Measurements from ENCODE around the gene PTS. TPM values are rescaled to one million over a fixed set of nuclear protein-coding genes. Genes with fewer than 3 reads are reported as not detected.
"Not testable (repeated sequence)": the region's sequence is repeated elsewhere in the genome, so short reads cannot be mapped to it uniquely, and the experiment has no call there.

Gene PTS
- total RNA-seq, 4 donors from 2014 or later: 24.3 to 40.0 (median 38.3) TPM

GRCh38 chr11:112182867-112183266, 43.4 kb upstream of the PTS start:
- Histone ChIP-seq H3K27me3 (no peaks in the 10 kb centered on the region), H3K4me3 (no peak overlapping the region), H3K4me1 (no peaks in the 10 kb centered on the region), H3K27ac (no peak overlapping the region), H3K36me3 (no peaks in the 10 kb centered on the region), H3K9me3 (no peaks in the 10 kb centered on the region)
- WGBS, 2 donors: 74 to 84% methylated on average over 1 of the region's 1 CpG
- TF ChIP-seq CTCF (IDR thresholded peaks at IDR 0.05) (no peak), EP300 (IDR thresholded peaks at IDR 0.05) (no peak), POLR2A (IDR thresholded peaks at IDR 0.05) (no peak)
- DNase-seq (ENCODE audit: low spot score in 2 of 2): no peak

DNA sequence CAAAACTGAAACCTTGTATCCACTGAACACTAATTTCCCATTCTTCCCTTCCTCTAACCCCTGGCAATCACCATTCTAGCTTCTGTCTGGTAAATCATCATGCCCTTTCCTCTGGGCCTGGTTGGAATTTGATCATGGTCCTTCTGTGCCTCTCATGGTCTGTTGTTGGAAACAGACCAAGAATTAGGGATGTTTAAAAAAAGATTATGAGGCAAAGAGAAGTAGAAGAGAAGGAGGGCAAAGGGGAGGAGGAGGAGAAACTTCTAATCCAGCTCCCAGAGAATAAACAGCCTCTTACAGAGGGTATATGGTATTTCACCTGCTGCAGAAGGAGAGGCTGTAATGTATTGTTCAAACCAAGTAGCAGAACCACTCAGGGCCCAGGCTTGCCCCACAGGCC, 40.3 kb upstream of the PTS start:
- Histone ChIP-seq H3K27ac (no peak overlapping the region), H3K4me3 (no peak overlapping the region), H3K4me1 (no peaks in the 10 kb centered on the region), H3K36me3 (no peaks in the 10 kb centered on the region), H3K27me3 (no peaks in the 10 kb centered on the region), H3K9me3 (no peaks in the 10 kb centered on the region)
- TF ChIP-seq POLR2A (IDR thresholded peaks at IDR 0.05) (no peak), CTCF (IDR thresholded peaks at IDR 0.05) (no peak), EP300 (IDR thresholded peaks at IDR 0.05) (no peak)
- DNase-seq (ENCODE audit: low spot score in 2 of 2): no peak

GRCh38 chr11:112186304-112186703, 39.9 kb upstream of the PTS start:
- H3K27ac ChIP-seq: no peak overlapping the region
- DNase-seq (ENCODE audit: low spot score in 2 of 2): no peak
- no peak for TF ChIP-seq POLR2A (IDR thresholded peaks at IDR 0.05)
- no peak for TF ChIP-seq CTCF (IDR thresholded peaks at IDR 0.05)
- no peak for TF ChIP-seq EP300 (IDR thresholded peaks at IDR 0.05)

DNA sequence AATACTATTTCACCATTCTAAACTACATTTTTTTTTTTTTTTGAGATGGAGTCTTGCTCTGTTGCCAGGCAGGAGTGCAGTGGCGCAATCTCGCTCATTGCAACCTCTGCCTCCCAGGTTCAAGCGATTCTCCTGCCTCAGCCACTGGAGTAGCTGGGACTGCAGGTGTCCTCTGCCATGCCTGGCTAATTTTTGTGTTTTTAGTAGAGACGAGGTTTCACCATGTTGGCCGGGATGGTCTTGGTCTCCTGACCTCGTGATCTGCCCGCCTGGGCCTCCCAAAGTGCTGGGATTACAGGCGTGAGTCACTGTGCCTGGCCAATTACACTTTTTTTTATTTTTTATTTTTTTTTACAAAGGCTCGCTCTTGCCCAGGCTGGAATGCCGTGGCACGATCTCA, 31.1 kb upstream of the PTS start:
- H3K4me3 ChIP-seq; DNase-seq (ENCODE audit: low spot score in 2 of 2); H3K36me3 ChIP-seq; H3K4me1 ChIP-seq; H3K27me3 ChIP-seq; H3K9me3 ChIP-seq: not testable (repeated sequence)
- H3K27ac ChIP-seq: peak overlapping the region in 2 of 4 donors; percentile 55 to 66
- WGBS, 2 donors: 64 to 77% methylated on average over 11 of the region's 11 CpGs

More at GRCh38 chr11:112186304-112186703, 39.9 kb upstream of the PTS start:
- Histone ChIP-seq H3K9me3 (no peaks in the 10 kb centered on the region), H3K36me3 (no peaks in the 10 kb centered on the region), H3K4me3 (no peak overlapping the region), H3K4me1 (no peaks in the 10 kb centered on the region), H3K27me3 (no peaks in the 10 kb centered on the region)

DNA sequence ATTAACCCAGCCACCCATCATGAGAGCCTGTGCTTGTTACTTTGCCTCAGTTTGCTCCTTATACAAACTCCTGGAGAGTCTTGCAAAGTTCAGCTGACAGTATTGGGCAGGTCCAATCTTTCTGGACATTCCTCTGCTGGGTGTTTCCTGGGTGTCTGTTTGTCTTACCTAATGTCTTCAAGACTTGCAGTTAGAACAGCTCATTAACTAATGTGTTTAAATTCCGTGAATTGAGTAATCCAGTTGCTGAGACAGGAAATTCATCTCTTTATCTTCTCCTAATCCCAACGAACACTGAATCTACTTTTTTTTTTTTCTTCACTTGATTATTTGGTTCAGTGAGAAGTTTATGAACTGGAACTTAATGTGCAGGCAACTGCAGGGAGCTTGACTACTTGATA, 30.3 kb upstream of the PTS start:
- DNase-seq (ENCODE audit: low spot score in 2 of 2): no peak
- Histone ChIP-seq H3K27ac (peak overlapping the region in 2 of 4 donors; percentile 55 to 66), H3K9me3 (no peaks in the 10 kb centered on the region), H3K36me3 (no peaks in the 10 kb centered on the region), H3K4me1 (no peaks in the 10 kb centered on the region), H3K27me3 (no peaks in the 10 kb centered on the region), H3K4me3 (no peak overlapping the region)
- TF ChIP-seq POLR2A (IDR thresholded peaks at IDR 0.05) (no peak), EP300 (IDR thresholded peaks at IDR 0.05) (no peak), CTCF (IDR thresholded peaks at IDR 0.05) (no peak)
- WGBS, 2 donors: 42 to 48% methylated on average over 2 of the region's 2 CpGs

GRCh38 chr11:112196519-112197087, 29.6 kb upstream of the PTS start:
- WGBS, 2 donors: 85 to 93% methylated on average over 2 of the region's 2 CpGs
- Histone ChIP-seq H3K27me3 (no peaks in the 10 kb centered on the region), H3K9me3 (no peaks in the 10 kb centered on the region), H3K36me3 (no peaks in the 10 kb centered on the region), H3K4me1 (no peaks in the 10 kb centered on the region), H3K4me3 (no peak overlapping the region), H3K27ac (no peak overlapping the region)
- no peak for TF ChIP-seq CTCF (IDR thresholded peaks at IDR 0.05)
- no peak for TF ChIP-seq POLR2A (IDR thresholded peaks at IDR 0.05)
- TF ChIP-seq EP300 (IDR thresholded peaks at IDR 0.05): no peak
- no peak for DNase-seq (ENCODE audit: low spot score in 2 of 2)

DNA sequence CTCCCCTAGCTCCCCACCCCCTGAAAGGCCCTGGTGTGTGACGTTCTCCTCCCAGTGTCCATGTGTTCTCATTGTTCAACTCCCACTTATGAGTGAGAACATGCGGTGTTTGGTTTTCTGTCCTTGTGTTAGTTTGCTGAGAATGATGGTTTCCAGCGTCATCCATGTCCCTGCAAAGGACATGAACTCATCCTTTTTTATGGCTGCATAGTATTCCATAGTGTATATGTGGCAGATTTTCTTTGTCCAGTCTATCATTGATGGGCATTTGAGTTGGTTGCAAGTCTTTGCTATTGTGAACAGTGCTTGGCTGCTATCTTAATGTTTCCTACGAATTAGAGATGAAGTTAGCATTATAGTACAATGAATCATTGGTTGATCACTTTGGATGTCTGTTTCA, 27.1 kb upstream of the PTS start:
- not testable (repeated sequence) for H3K9me3 ChIP-seq; H3K4me1 ChIP-seq; H3K27ac ChIP-seq; H3K27me3 ChIP-seq; H3K36me3 ChIP-seq; H3K4me3 ChIP-seq; DNase-seq (ENCODE audit: low spot score in 2 of 2)
- 87 to 88% methylated on average over 4 of the region's 4 CpGs for WGBS, 2 donors
